Measurements from ENCODE around the gene R3HDM2. TPM values are rescaled to one million over a fixed set of nuclear protein-coding genes. Genes with fewer than 3 reads are reported as not detected.

R3HDM2 gene
- total RNA-seq, 1 experiment from 2014 or later = 64.8 TPM

GRCh38 chr12:57470286-57470969, 39.6 kb upstream of the R3HDM2 start:
- no TSS peak for BruUV-seq (replicated peaks)
- H3K36me3 Mint-ChIP-seq (ENCODE audit: insufficient read depth, unreplicated experiment) = no peaks in the 10 kb centered on the region
- no peak overlapping the region for H3K27ac Mint-ChIP-seq (ENCODE audit: low read depth, unreplicated experiment)
- H3K4me1 Mint-ChIP-seq (ENCODE audit: insufficient read depth, unreplicated experiment) = no peaks in the 10 kb centered on the region
- H3K9me3 Mint-ChIP-seq (ENCODE audit: unreplicated experiment) = no peaks in the 10 kb centered on the region
- intact Hi-C loops (cut with micrococcal nuclease) = no loop called here
- no peak for TF ChIP-seq CTCF (IDR thresholded peaks at IDR 0.05; ENCODE audit: unreplicated experiment)
- peaks cover 97% of the 10 kb centered on the region for H3K27me3 Mint-ChIP-seq (ENCODE audit: insufficient read depth, unreplicated experiment)
- H3K4me3 Mint-ChIP-seq (ENCODE audit: unreplicated experiment) = no peak overlapping the region
- no peak for DNase-seq (ENCODE audit: unreplicated experiment)
- CTCF ChIA-PET = interaction anchor here (0.7 to 5.1 kb wide), 5 partner anchors 8 to 163 kb away, joined by 3 to 31 read pairs (median 6); partner anchors contain the start of gene GLI1
- POLR2A ChIA-PET = interaction anchor here (0.7 kb wide), 1 partner anchor 15 kb away, joined by 3 read pairs; no protein-coding TSS in a partner anchor

GRCh38 chr12:57469296-57470164, 38.7 kb upstream of the R3HDM2 start:
- no peaks in the 10 kb centered on the region for H3K9me3 Mint-ChIP-seq (ENCODE audit: unreplicated experiment)
- POLR2A ChIA-PET = interaction anchor here (0.7 kb wide), 1 partner anchor 14 kb away, joined by 3 read pairs; no protein-coding TSS in a partner anchor
- no peak overlapping the region for H3K4me3 Mint-ChIP-seq (ENCODE audit: unreplicated experiment)
- no peak for TF ChIP-seq CTCF (IDR thresholded peaks at IDR 0.05; ENCODE audit: unreplicated experiment)
- intact Hi-C loops (cut with micrococcal nuclease) = no loop called here
- H3K27me3 Mint-ChIP-seq (ENCODE audit: insufficient read depth, unreplicated experiment) = peaks cover 97% of the 10 kb centered on the region
- DNase-seq (ENCODE audit: unreplicated experiment) = no peak
- no peaks in the 10 kb centered on the region for H3K4me1 Mint-ChIP-seq (ENCODE audit: insufficient read depth, unreplicated experiment)
- no peaks in the 10 kb centered on the region for H3K36me3 Mint-ChIP-seq (ENCODE audit: insufficient read depth, unreplicated experiment)
- no TSS peak for BruUV-seq (replicated peaks)
- CTCF ChIA-PET = interaction anchor here (0.6 to 5.1 kb wide), 9 partner anchors 10 to 711 kb away, joined by 3 to 31 read pairs (median 3); partner anchors contain the start of gene GLI1
- no peak overlapping the region for H3K27ac Mint-ChIP-seq (ENCODE audit: low read depth, unreplicated experiment)

- H3K4me1 Mint-ChIP-seq (ENCODE audit: insufficient read depth, unreplicated experiment) = no peaks in the 10 kb centered on the region
- H3K27me3 Mint-ChIP-seq (ENCODE audit: insufficient read depth, unreplicated experiment) = peaks cover 96% of the 10 kb centered on the region
- DNase-seq (ENCODE audit: unreplicated experiment) = no peak
- ChIA-PET CTCF (interaction anchor here (0.7 to 5.1 kb wide), 2 partner anchors 9 to 461 kb away, joined by 3 to 31 read pairs; partner anchors contain the start of gene GLI1), POLR2A (no interaction called here)
- no peak for TF ChIP-seq CTCF (IDR thresholded peaks at IDR 0.05; ENCODE audit: unreplicated experiment)
- no peak overlapping the region for H3K4me3 Mint-ChIP-seq (ENCODE audit: unreplicated experiment)
- no peaks in the 10 kb centered on the region for H3K36me3 Mint-ChIP-seq (ENCODE audit: insufficient read depth, unreplicated experiment)
- BruUV-seq (replicated peaks) = no TSS peak
- no peak overlapping the region for H3K27ac Mint-ChIP-seq (ENCODE audit: low read depth, unreplicated experiment)
- no peaks in the 10 kb centered on the region for H3K9me3 Mint-ChIP-seq (ENCODE audit: unreplicated experiment)
- intact Hi-C loops (cut with micrococcal nuclease) = no loop called here
Observed at GRCh38 chr12:57467915-57468314, 37.1 kb upstream of the R3HDM2 start.

GRCh38 chr12:57467212-57467874, 36.5 kb upstream of the R3HDM2 start:
- POLR2A ChIA-PET = no interaction called here
- no peak for DNase-seq (ENCODE audit: unreplicated experiment)
- peaks cover 5% of the 10 kb centered on the region for H3K4me1 Mint-ChIP-seq (ENCODE audit: insufficient read depth, unreplicated experiment)
- no TSS peak for BruUV-seq (replicated peaks)
- CTCF ChIA-PET = no interaction called here
- H3K27me3 Mint-ChIP-seq (ENCODE audit: insufficient read depth, unreplicated experiment) = peaks cover 90% of the 10 kb centered on the region
- H3K36me3 Mint-ChIP-seq (ENCODE audit: insufficient read depth, unreplicated experiment) = peaks cover 3% of the 10 kb centered on the region
- no peak for TF ChIP-seq CTCF (IDR thresholded peaks at IDR 0.05; ENCODE audit: unreplicated experiment)
- H3K9me3 Mint-ChIP-seq (ENCODE audit: unreplicated experiment) = no peaks in the 10 kb centered on the region
- intact Hi-C loops (cut with micrococcal nuclease) = no loop called here
- no peak overlapping the region for H3K27ac Mint-ChIP-seq (ENCODE audit: low read depth, unreplicated experiment)
- H3K4me3 Mint-ChIP-seq (ENCODE audit: unreplicated experiment) = no peak overlapping the region
